Heart left ventricle (tissue), 16 donors: ENCODE data around the gene PHIP. TPM values are rescaled to one million over a fixed set of nuclear protein-coding genes. Genes with fewer than 3 reads are reported as not detected.

Source experiments
- ATAC-seq, 4 donors: fragments of 200-7000 bp; cut with Tn5 transposase; one replicate each; pipeline ENCODE4 v1.9.1; 2020 to 2022; ENCODE audit warnings: moderate library complexity in 4 of 4, mild to moderate bottlenecking in 3 of 4, moderate number of reproducible peaks in 1 of 4
- DNase-seq, 5 donors: peaks; one replicate each; pipeline ENCODE4 v3.0.0-alpha.2; 2020
- H3K27ac ChIP-seq, 12 donors: fragments of 200-600 bp; sonication (generic) in 4 of 12; one replicate each; pipeline versions ENCODE4 v1.5.0 to v1.8.0; 2016 to 2022; ENCODE audit warnings: mild to moderate bottlenecking in 2 of 12
- H3K27me3 ChIP-seq, 9 donors: fragments of 200-600 bp; sonication (generic) in 2 of 9; one replicate each; pipeline versions ENCODE4 v1.5.1 to v1.8.0; 2016 to 2022; ENCODE audit warnings: mild to moderate bottlenecking in 3 of 9
- H3K36me3 ChIP-seq, 9 donors: fragments of 200-600 bp; sonication (generic) in 2 of 9; one replicate each; pipeline versions ENCODE4 v1.5.0 to v1.8.0; 2018 to 2022; ENCODE audit warnings: mild to moderate bottlenecking in 2 of 9
- H3K4me1 ChIP-seq, 12 donors: fragments of 200-600 bp; sonication (generic) in 4 of 12; one replicate each; pipeline versions ENCODE4 v1.5.0 to v1.8.0; 2016 to 2022; ENCODE audit warnings: mild to moderate bottlenecking in 3 of 12
- H3K4me3 ChIP-seq, 12 donors: fragments of 200-600 bp; sonication (generic) in 4 of 12; one replicate each; pipeline versions ENCODE4 v1.5.0 to v1.8.0; 2017 to 2022; ENCODE audit warnings: mild to moderate bottlenecking in 9 of 12, moderate library complexity in 4 of 12
- H3K9me3 ChIP-seq, 12 donors: fragments of 200-600 bp; sonication (generic) in 4 of 12; one replicate each; pipeline versions ENCODE4 v1.5.0 to v1.8.0; 2016 to 2022; ENCODE audit warnings: mild to moderate bottlenecking in 1 of 12
- POLR2A ChIP-seq, 2 donors: fragments of 450-650 bp; IDR thresholded peaks; one replicate each; pipeline ENCODE4 v1.6.1; 2017; ENCODE audit warnings: antibody characterized with exemption in 2 of 2, mild to moderate bottlenecking in 2 of 2, moderate library complexity in 2 of 2
- WGBS, 4 donors: extraction: QIAGEN DNeasy Blood & Tissue Kit in 2 of 4; methylation state at CpG; one replicate each; pipeline versions ENCODE4 v1.1.5 to v1.1.7; 2013 to 2018; 5-methylcytosine and 5-hydroxymethylcytosine counted together
- intact Hi-C, 10 donors: fragments of 100-400 bp; cut with DNase I; formaldehyde crosslinking; loops; one replicate each; pipeline versions ENCODE4 v1.11.1 to v1.14.2; 2022
- polyA plus RNA-seq, 2 donors: library from polyadenylated mRNA; stranded (reverse); fragments of 200-250 nt; gene quantifications; one replicate each; pipeline ENCODE4 v1.2.3, GENCODE V29; 2013
- total RNA-seq, 9 donors: library from RNA; depleted of rRNA in 2 of 9; stranded (reverse); fragments of >200 nt in 2 of 9; fragmentation: NEBNext Ultra II Directional in 3 of 9; extraction: Animal tissue kit (Norgen Biotek cat#: 25700) in 3 of 9; gene quantifications; one replicate each; pipeline versions ENCODE4 v1.1.0 to v1.2.4, GENCODE V29; 2016 to 2023
- TF ChIP-seq, protein P1 (sequence below), 12 donors: fragments of 200-600 bp; sonication (generic) in 4 of 12; IDR thresholded peaks; one replicate each; pipeline versions ENCODE4 v1.5.0 to v1.8.0; 2018 to 2022; ENCODE audit warnings: antibody characterized with exemption in 12 of 12, mild to moderate bottlenecking in 5 of 12
- donor health status: ischemic (EF 13 %, LVEDD 7.1; RV severe dilation, severe dysfunction).
- donor health status: healthy with polysubstance abuse.
- donor health status: DM: no; HTN: yes; CAD: no.
- donor health status: DM: no; HTN: no; CAD: no.
- donor health status: ischemic (EF 25% LVEDD 6.9; RV normal size, moderate dysfunction).
- donor health status: ischemic (EF 25% LVEDD 5.7; RV mildly dilated, moderate dysfunction).
- donor health status: healthy.
- donor health status: DM: yes; HTN: yes; CAD: no.
- donor health status: ischemic (EF 35%, LVEDD 5.7; RV mildly dilated, moderate dysfunction).
- donor health status: nonischemic (EF 11% LVEDD 7.7; RV severe dilation, severe dysfunction).
- donor health status: DM: yes; HTN: yes; CAD: no.
- donor health status: PGD.
- donor health status: ischemic (EF 29% LVEDD 5.4; RV normal size, mild dysfunction).
- donor health status: nonischemic (EF 23%, LVEDD 6.1; RV moderate dilation, normal function).

The PHIP gene
- total and polyA plus RNA-seq, 11 donors, result 5.6 to 18.9 (median 12.5) TPM

DNA sequence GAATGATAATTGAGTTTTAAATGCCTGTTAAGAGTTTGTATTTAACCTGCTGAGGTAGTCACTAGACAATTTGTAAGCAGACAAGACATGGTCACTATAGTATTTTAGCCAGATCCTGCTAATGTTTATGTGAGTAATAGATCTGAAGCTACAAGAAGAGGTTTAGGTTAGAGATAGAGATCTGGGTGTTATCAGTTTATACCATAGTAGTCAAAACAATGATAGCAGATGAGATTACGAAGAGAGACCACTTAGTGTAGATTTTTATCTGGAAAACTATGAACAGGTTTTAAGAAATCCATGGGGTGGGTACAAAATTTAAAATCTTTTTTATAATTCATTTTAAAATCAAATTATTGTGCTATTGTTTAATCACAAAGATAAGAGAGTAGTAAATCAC is 47.5 kb downstream of the PHIP start:
- Histone ChIP-seq H3K4me1 (peaks cover 0 to 25% (median 5%) of the 10 kb centered on the region in 12 donors), H3K27me3 (no peaks in the 10 kb centered on the region), H3K36me3 (peaks cover 0 to 41% (median 10%) of the 10 kb centered on the region in 9 donors), H3K4me3 (no peak overlapping the region), H3K27ac (no peak overlapping the region), H3K9me3 (no peaks in the 10 kb centered on the region)
- intact Hi-C loops, result no loop called here
- ATAC-seq, result no peak
- no peak for DNase-seq
- 94 to 99% (median 96%) methylated on average over 1 of the region's 1 CpG for WGBS, 4 donors
- TF ChIP-seq, protein P1, sequence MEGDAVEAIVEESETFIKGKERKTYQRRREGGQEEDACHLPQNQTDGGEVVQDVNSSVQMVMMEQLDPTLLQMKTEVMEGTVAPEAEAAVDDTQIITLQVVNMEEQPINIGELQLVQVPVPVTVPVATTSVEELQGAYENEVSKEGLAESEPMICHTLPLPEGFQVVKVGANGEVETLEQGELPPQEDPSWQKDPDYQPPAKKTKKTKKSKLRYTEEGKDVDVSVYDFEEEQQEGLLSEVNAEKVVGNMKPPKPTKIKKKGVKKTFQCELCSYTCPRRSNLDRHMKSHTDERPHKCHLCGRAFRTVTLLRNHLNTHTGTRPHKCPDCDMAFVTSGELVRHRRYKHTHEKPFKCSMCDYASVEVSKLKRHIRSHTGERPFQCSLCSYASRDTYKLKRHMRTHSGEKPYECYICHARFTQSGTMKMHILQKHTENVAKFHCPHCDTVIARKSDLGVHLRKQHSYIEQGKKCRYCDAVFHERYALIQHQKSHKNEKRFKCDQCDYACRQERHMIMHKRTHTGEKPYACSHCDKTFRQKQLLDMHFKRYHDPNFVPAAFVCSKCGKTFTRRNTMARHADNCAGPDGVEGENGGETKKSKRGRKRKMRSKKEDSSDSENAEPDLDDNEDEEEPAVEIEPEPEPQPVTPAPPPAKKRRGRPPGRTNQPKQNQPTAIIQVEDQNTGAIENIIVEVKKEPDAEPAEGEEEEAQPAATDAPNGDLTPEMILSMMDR (IDR thresholded peaks at IDR 0.05), result no peak
- no peak for TF ChIP-seq POLR2A (IDR thresholded peaks at IDR 0.05)

DNA sequence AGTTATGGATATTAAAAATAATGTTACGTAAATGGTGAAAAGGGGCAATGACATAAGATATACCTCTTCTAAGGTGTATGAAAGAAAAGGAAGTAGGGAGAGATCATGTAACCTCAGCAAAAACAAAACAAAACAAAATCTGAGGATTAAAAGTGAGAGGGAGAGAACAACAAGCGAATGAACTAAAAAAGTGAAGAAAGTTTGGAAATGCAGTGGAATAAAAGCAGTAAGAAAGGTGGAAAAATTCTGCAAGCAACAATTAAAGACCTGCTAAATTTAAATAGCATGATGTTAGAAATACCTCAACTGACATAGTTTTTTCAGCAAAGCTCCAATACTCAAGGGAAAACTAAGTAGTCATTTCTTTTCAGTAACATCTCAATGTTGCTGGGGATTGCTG is 48.0 kb downstream of the PHIP start:
- intact Hi-C loops, result no loop called here
- H3K27ac ChIP-seq, result no peak overlapping the region
- DNase-seq (no peak), ATAC-seq (no peak)
- no peaks in the 10 kb centered on the region for H3K27me3 ChIP-seq
- H3K4me3 ChIP-seq, result no peak overlapping the region
- no peaks in the 10 kb centered on the region for H3K9me3 ChIP-seq
- H3K36me3 ChIP-seq, result peaks cover 0 to 46% (median 15%) of the 10 kb centered on the region in 9 donors
- TF ChIP-seq, protein P1 (IDR thresholded peaks at IDR 0.05), result no peak
- TF ChIP-seq POLR2A (IDR thresholded peaks at IDR 0.05), result no peak
- peaks cover 0 to 25% (median 5%) of the 10 kb centered on the region in 12 donors for H3K4me1 ChIP-seq
- 93 to 97% (median 96%) methylated on average over 2 of the region's 2 CpGs for WGBS, 4 donors

DNA sequence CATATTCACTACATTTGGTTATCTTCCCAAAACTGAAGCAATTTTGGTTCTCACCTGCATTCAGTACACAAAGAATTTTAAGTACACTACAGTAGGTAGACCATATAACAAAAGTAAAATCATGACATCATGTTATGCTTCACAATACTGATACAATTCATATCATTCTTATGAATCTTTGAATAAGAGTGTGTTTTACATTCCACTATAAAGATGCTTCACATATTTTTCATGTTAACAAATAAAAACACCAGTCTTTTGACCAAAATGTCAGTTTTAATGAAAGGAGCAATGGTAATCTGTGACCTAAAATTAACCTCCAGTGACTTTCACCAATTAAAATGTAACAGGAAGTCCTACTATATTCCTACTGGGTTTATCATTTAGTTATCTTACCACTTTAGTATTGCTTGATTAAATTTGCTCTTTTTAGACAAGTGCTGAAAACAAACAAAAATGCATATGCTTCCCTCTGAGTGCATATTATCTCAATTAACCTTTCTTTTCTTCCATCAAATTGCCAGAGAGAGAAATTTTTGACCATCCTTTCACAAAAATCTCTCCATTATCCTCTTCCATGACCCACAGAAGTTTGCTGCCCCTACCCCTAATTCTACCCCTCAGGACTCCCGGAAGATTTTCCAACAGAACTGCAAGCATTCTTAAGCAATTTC is 49.3 kb downstream of the PHIP start:
- intact Hi-C loops, result no loop called here
- ATAC-seq (no peak), DNase-seq (no peak)
- H3K36me3 ChIP-seq, result peaks cover 0 to 56% (median 25%) of the 10 kb centered on the region in 9 donors
- peaks cover 0 to 25% (median 5%) of the 10 kb centered on the region in 12 donors for H3K4me1 ChIP-seq
- H3K4me3 ChIP-seq, result no peak overlapping the region
- no peak overlapping the region for H3K27ac ChIP-seq
- WGBS, 4 donors, result 94 to 98% (median 97%) methylated on average over 1 of the region's 1 CpG
- no peaks in the 10 kb centered on the region for H3K9me3 ChIP-seq
- no peaks in the 10 kb centered on the region for H3K27me3 ChIP-seq
- no peak for TF ChIP-seq POLR2A (IDR thresholded peaks at IDR 0.05)
- TF ChIP-seq, protein P1 (IDR thresholded peaks at IDR 0.05), result no peak

DNA sequence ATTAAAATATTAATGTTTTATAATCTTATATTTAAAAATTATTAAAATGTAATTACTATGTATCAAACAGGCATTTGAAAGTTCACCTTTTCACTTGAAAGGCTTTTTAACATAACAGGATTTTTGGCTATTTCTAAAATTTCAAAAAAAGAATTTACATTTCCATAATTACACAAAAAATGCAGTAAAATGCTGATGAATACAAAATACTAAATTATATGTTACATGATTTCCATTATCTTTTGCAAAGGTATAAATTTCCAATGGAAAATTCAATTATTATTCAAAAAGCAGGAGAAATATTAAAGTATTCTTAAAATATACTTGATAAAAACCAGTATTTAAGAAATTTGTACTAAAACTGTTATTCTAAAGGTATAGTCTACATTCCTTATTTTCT is 66.1 kb downstream of the PHIP start:
- Histone ChIP-seq H3K27me3 (no peaks in the 10 kb centered on the region), H3K27ac (no peak overlapping the region), H3K4me1 (peaks cover 0 to 8% (median 0%) of the 10 kb centered on the region in 12 donors), H3K4me3 (no peak overlapping the region), H3K9me3 (no peaks in the 10 kb centered on the region), H3K36me3 (peaks cover 0 to 63% (median 45%) of the 10 kb centered on the region in 9 donors)
- ATAC-seq (no peak), DNase-seq (no peak)
- intact Hi-C loops, result no loop called here
- TF ChIP-seq, protein P1 (IDR thresholded peaks at IDR 0.05), result no peak
- TF ChIP-seq POLR2A (IDR thresholded peaks at IDR 0.05), result no peak
